HepG2 (cell line): Measurements from ENCODE around the gene ASCC2. TPM values are rescaled to one million over a fixed set of nuclear protein-coding genes. Genes with fewer than 3 reads are reported as not detected.
A peak's percentile ranks its signal among the peaks of the same experiment; 100 is the strongest.

ENCODE experiments used
- AGO2 ChIP-seq: fragments of 200-400 bp; formaldehyde crosslinking; optimal IDR thresholded peaks from 2 replicates; pipeline ENCODE3; 2017; ENCODE audit warnings: mild to moderate bottlenecking, low read depth, low read length, moderate library complexity
- ELF1 ChIP-seq: sonication (generic); formaldehyde crosslinking; IDR thresholded peaks from 2 replicates; pipeline ENCODE4 v1.4.0; 2020; ENCODE audit warnings: missing genetic modification reagents
- HDAC1 ChIP-seq: sonication (generic); formaldehyde crosslinking; IDR thresholded peaks from 2 replicates; pipeline ENCODE4 v1.5.1; 2020; ENCODE audit warnings: mild to moderate bottlenecking, missing genetic modification reagents
- HDAC6 ChIP-seq: fragments of 200-600 bp; sonication (generic); IDR thresholded peaks from 2 replicates; pipeline ENCODE4 v1.7.0; 2017; ENCODE audit warnings: mild to moderate bottlenecking, antibody characterized with exemption, low read length, low read depth
- MYC ChIP-seq: sonication (generic); formaldehyde crosslinking; IDR thresholded peaks from 2 replicates; pipeline ENCODE4 v1.9.0; 2021; ENCODE audit warnings: missing genetic modification reagents, borderline replicate concordance
- NFYB ChIP-seq: sonication (generic); formaldehyde crosslinking; IDR thresholded peaks from 2 replicates; pipeline ENCODE4 v1.4.0; 2020; ENCODE audit warnings: missing genetic modification reagents
- PCBP2 ChIP-seq: fragments of 200-400 bp; formaldehyde crosslinking; optimal IDR thresholded peaks from 2 replicates; pipeline ENCODE3; 2018; ENCODE audit warnings: low read length, low read depth; ENCODE audit not compliant: poor library complexity, severe bottlenecking
- POLR2AphosphoS2 ChIP-seq: IDR thresholded peaks from 2 replicates; pipeline ENCODE4 v1.6.1; 2011; ENCODE audit warnings: low read depth, low read length, improper control_type of control experiment
- RBFOX2 ChIP-seq: fragments of 200-400 bp; formaldehyde crosslinking; IDR thresholded peaks from 2 replicates; pipeline ENCODE4 v1.6.1; 2017; ENCODE audit warnings: low read depth, mild to moderate bottlenecking, low read length
- SAFB2 ChIP-seq: sonication (generic); formaldehyde crosslinking; IDR thresholded peaks from 2 replicates; pipeline ENCODE4 v1.5.1; 2020; ENCODE audit warnings: missing genetic modification reagents, low read depth, mild to moderate bottlenecking, borderline replicate concordance
- SRSF9 ChIP-seq: fragments of 200-400 bp; formaldehyde crosslinking; IDR thresholded peaks from 2 replicates; pipeline ENCODE4 v1.6.1; 2018; ENCODE audit warnings: borderline replicate concordance, mild to moderate bottlenecking, low read depth, low read length; ENCODE audit not compliant: insufficient read depth, poor library complexity, severe bottlenecking
- TCF7 ChIP-seq: sonication (generic); IDR thresholded peaks from 2 replicates; pipeline ENCODE4 v1.6.1; 2016; ENCODE audit warnings: antibody characterized with exemption, low read depth
- YEATS4 ChIP-seq: sonication (generic); formaldehyde crosslinking; IDR thresholded peaks from 2 replicates; pipeline ENCODE4 v1.4.0; 2020; ENCODE audit warnings: missing genetic modification reagents, borderline replicate concordance
- ZFP62 ChIP-seq: sonication (generic); formaldehyde crosslinking; IDR thresholded peaks from 2 replicates; pipeline ENCODE4 v1.4.0; 2020; ENCODE audit warnings: missing genetic modification reagents
- ZMAT5 ChIP-seq: sonication (generic); formaldehyde crosslinking; IDR thresholded peaks from 2 replicates; pipeline ENCODE4 v1.5.0; 2020; ENCODE audit warnings: mild to moderate bottlenecking, low read depth, missing genetic modification reagents, borderline replicate concordance
- ZMYM2 ChIP-seq: sonication (generic); formaldehyde crosslinking; IDR thresholded peaks from 2 replicates; pipeline ENCODE4 v1.8.0; 2022; ENCODE audit warnings: mild to moderate bottlenecking, missing genetic modification reagents
- ZMYM3 ChIP-seq: sonication (generic); formaldehyde crosslinking; IDR thresholded peaks from 2 replicates; pipeline ENCODE4 v1.5.1; 2020; ENCODE audit warnings: mild to moderate bottlenecking, missing genetic modification reagents
- ZNF12 ChIP-seq: sonication (generic); formaldehyde crosslinking; IDR thresholded peaks from 2 replicates; pipeline ENCODE4 v1.5.0; 2020; ENCODE audit warnings: missing genetic modification reagents
- ZNF124 ChIP-seq: sonication (generic); formaldehyde crosslinking; IDR thresholded peaks from 2 replicates; pipeline ENCODE4 v1.4.0; 2020; ENCODE audit warnings: missing genetic modification reagents
- ZNF607 ChIP-seq: sonication (generic); formaldehyde crosslinking; IDR thresholded peaks from 2 replicates; pipeline ENCODE4 v1.5.1; 2020; ENCODE audit warnings: missing genetic modification reagents, mild to moderate bottlenecking, borderline replicate concordance
- ZNF678 ChIP-seq: sonication (generic); formaldehyde crosslinking; IDR thresholded peaks from 2 replicates; pipeline ENCODE4 v1.4.0; 2020; ENCODE audit warnings: mild to moderate bottlenecking, missing genetic modification reagents
- ZNF7 ChIP-seq: IDR thresholded peaks from 2 replicates; pipeline ENCODE4 v1.6.1; 2016; ENCODE audit warnings: missing biosample characterization, missing genetic modification reagents
- ZNF879 ChIP-seq: sonication (generic); formaldehyde crosslinking; IDR thresholded peaks from 2 replicates; pipeline ENCODE4 v1.8.1; 2023; ENCODE audit warnings: missing genetic modification reagents
- polyA plus RNA-seq, 8 experiments: library from polyadenylated mRNA; depleted of rRNA in 3 of 8; stranded (reverse) in 7 of 8; unstranded in 1 of 8; fragments of >200 nt; fragmentation: Illumina TruSeq in 4 of 8; extraction: Trizol in 4 of 8; gene quantifications; 2 replicates each; pipeline versions ENCODE4 v1.2.1 to v1.2.3, GENCODE V29; 2011 to 2016; ENCODE audit warnings: low read depth in 4 of 8, missing spikeins in 1 of 8, mixed read lengths in 1 of 8; ENCODE audit not compliant: insufficient read depth in 1 of 8
- total RNA-seq, 5 experiments: library from RNA; depleted of rRNA; stranded (reverse); fragments of >200 nt; fragmentation: Illumina TruSeq; extraction: Trizol; gene quantifications; 2 replicates each; pipeline ENCODE4 v1.2.3, GENCODE V29; 2016; ENCODE audit warnings: low read depth in 1 of 5
- TF ChIP-seq, protein P1 (sequence below): sonication (generic); formaldehyde crosslinking; IDR thresholded peaks from 2 replicates; pipeline ENCODE4 v1.5.0; 2020; ENCODE audit warnings: missing genetic modification reagents
- TF ChIP-seq, protein P2 (sequence below): sonication (generic); formaldehyde crosslinking; conservative IDR thresholded peaks from 2 replicates; pipeline ENCODE4 v1.4.0; 2020; ENCODE audit warnings: mild to moderate bottlenecking, missing genetic modification reagents, moderate library complexity
- TF ChIP-seq, protein P3 (sequence below): IDR thresholded peaks from 2 replicates; pipeline ENCODE4 v1.6.1; 2016; ENCODE audit warnings: low read depth, borderline replicate concordance

ASCC2 gene
- total and polyA plus RNA-seq, 2 of the 13 experiments (the other 11 are each of a cell fraction or from before 2014, with no cell fraction given): 26.2 to 26.3 TPM

DNA sequence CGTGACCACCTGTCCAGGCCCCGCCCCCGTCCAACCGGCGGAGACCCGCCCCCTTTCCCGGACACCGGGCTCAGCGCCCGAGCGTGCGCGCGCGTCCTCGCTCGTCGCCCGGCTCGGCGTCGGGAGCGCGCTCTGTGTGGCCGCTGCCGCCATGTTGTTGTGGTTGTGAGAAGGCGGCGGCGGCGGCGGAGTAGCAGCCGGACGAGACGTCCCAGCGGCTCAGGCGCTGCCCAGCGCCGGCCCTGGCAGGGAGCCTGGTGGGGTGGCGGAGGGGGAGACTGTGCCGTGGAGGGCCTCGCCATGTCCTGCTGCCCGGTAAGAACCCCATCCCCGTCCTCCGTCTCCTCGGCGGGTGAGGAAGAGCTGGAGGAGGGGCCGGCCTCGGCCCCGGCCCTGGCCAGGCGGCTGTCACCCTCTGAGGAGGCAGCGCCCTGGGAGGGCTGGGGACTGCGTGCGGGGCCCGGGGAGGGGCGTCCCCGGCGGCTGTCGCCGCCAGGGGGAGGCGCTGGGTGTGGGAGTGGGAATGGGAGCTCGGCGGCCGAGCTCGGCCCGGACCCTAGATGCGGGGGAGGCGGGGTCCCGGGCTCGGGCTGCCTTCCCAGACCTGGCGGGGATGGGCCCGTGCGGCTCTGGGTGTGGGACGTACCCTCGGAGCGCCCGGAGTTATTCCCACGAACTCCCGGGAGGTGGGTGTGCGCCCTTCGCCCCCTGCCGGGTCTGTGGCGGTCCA, 45.1 kb upstream of the ASCC2 start, which contains the start of gene MTMR3 (continued):
- TF ChIP-seq, protein P1, sequence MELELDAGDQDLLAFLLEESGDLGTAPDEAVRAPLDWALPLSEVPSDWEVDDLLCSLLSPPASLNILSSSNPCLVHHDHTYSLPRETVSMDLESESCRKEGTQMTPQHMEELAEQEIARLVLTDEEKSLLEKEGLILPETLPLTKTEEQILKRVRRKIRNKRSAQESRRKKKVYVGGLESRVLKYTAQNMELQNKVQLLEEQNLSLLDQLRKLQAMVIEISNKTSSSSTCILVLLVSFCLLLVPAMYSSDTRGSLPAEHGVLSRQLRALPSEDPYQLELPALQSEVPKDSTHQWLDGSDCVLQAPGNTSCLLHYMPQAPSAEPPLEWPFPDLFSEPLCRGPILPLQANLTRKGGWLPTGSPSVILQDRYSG (CRISPR knock-in tag): no peak
- TF ChIP-seq ZNF12 (CRISPR knock-in tag) (no peak), SAFB2 (CRISPR knock-in tag) (peak; percentile 76; the same call in 1 of the 2 replicates), ZNF124 (no peak), ZNF607 (CRISPR knock-in tag) (0 out of 2 replicates have a peak, but pooled peaks have one; percentile 51), POLR2AphosphoS2 (no peak), HDAC6 (no peak), SRSF9 (no peak), ZMYM2 (CRISPR knock-in tag) (no peak), PCBP2 (no peak), TCF7 (no peak), ZNF7 (CRISPR knock-in tag) (no peak), ZMAT5 (CRISPR knock-in tag) (no peak), HDAC1 (no peak; the same call in 1 of the 2 replicates), ELF1 (CRISPR knock-in tag) (no peak), MYC (peak; percentile 51; the same call in 1 of the 2 replicates), ZFP62 (CRISPR knock-in tag) (no peak), ZNF678 (peak; percentile 32; the same call in 1 of the 2 replicates), ZNF879 (CRISPR knock-in tag) (no peak), AGO2 (peak; percentile 54), ZMYM3 (CRISPR knock-in tag) (no peak), RBFOX2 (peak; percentile 91), YEATS4 (no peak; the same call in 1 of the 2 replicates), NFYB (CRISPR knock-in tag) (no peak)
- TF ChIP-seq, protein P2, sequence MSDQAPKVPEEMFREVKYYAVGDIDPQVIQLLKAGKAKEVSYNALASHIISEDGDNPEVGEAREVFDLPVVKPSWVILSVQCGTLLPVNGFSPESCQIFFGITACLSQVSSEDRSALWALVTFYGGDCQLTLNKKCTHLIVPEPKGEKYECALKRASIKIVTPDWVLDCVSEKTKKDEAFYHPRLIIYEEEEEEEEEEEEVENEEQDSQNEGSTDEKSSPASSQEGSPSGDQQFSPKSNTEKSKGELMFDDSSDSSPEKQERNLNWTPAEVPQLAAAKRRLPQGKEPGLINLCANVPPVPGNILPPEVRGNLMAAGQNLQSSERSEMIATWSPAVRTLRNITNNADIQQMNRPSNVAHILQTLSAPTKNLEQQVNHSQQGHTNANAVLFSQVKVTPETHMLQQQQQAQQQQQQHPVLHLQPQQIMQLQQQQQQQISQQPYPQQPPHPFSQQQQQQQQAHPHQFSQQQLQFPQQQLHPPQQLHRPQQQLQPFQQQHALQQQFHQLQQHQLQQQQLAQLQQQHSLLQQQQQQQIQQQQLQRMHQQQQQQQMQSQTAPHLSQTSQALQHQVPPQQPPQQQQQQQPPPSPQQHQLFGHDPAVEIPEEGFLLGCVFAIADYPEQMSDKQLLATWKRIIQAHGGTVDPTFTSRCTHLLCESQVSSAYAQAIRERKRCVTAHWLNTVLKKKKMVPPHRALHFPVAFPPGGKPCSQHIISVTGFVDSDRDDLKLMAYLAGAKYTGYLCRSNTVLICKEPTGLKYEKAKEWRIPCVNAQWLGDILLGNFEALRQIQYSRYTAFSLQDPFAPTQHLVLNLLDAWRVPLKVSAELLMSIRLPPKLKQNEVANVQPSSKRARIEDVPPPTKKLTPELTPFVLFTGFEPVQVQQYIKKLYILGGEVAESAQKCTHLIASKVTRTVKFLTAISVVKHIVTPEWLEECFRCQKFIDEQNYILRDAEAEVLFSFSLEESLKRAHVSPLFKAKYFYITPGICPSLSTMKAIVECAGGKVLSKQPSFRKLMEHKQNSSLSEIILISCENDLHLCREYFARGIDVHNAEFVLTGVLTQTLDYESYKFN (CRISPR knock-in tag): peak; percentile 30
- TF ChIP-seq, protein P3, sequence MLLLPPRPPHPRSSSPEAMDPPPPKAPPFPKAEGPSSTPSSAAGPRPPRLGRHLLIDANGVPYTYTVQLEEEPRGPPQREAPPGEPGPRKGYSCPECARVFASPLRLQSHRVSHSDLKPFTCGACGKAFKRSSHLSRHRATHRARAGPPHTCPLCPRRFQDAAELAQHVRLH: no peak
